ENCODE results near the gene SH3BP4.

- no peak for TF ChIP-seq CTCF (IDR thresholded peaks at IDR 0.05)
- TF ChIP-seq POLR2A (IDR thresholded peaks at IDR 0.05), result no peak
- no peak for TF ChIP-seq POLR2AphosphoS5 (IDR thresholded peaks at IDR 0.05; ENCODE audit: insufficient read depth in 1 of 2, low read depth in 1 of 2)
Observed at GRCh38 chr2:235054475-235054874, 102.7 kb downstream of the SH3BP4 start.

Data from vagina (tissue), 2 donors.